Cardiac fibroblast (primary cell): ENCODE results near the gene ATXN7L3.

Experiments
- DNase-seq, 2 donors: peaks; one replicate each; pipeline versions ENCODE4 v3.0.0 to v3.0.0-alpha.2; 2010; ENCODE audit warnings: low read depth in 2 of 2
- H3K4me3 ChIP-seq, 2 donors: replicated peaks in 1 of 2; 1 replicate in 1 of 2; 2 replicates in 1 of 2; pipeline ENCODE4 v1.5.1; 2011; ENCODE audit warnings: low read depth in 2 of 2, low read length in 2 of 2, mild to moderate bottlenecking in 2 of 2, moderate library complexity in 1 of 2
- TF ChIP-seq, protein P1 (sequence below): IDR thresholded peaks from one replicate; pipeline ENCODE4 v1.5.1; 2011; ENCODE audit warnings: low read depth, mild to moderate bottlenecking, low read length, inconsistent platforms

Gene ATXN7L3

DNA sequence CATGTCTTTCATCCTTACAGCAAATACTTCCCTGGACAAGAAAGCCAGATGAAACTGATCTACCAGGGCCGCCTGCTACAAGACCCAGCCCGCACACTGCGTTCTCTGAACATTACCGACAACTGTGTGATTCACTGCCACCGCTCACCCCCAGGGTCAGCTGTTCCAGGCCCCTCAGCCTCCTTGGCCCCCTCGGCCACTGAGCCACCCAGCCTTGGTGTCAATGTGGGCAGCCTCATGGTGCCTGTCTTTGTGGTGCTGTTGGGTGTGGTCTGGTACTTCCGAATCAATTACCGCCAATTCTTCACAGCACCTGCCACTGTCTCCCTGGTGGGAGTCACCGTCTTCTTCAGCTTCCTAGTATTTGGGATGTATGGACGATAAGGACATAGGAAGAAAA lies 9.2 kb downstream of the ATXN7L3 start:
- no peak for DNase-seq
- TF ChIP-seq, protein P1, sequence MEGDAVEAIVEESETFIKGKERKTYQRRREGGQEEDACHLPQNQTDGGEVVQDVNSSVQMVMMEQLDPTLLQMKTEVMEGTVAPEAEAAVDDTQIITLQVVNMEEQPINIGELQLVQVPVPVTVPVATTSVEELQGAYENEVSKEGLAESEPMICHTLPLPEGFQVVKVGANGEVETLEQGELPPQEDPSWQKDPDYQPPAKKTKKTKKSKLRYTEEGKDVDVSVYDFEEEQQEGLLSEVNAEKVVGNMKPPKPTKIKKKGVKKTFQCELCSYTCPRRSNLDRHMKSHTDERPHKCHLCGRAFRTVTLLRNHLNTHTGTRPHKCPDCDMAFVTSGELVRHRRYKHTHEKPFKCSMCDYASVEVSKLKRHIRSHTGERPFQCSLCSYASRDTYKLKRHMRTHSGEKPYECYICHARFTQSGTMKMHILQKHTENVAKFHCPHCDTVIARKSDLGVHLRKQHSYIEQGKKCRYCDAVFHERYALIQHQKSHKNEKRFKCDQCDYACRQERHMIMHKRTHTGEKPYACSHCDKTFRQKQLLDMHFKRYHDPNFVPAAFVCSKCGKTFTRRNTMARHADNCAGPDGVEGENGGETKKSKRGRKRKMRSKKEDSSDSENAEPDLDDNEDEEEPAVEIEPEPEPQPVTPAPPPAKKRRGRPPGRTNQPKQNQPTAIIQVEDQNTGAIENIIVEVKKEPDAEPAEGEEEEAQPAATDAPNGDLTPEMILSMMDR = no peak
- no peak overlapping the region for H3K4me3 ChIP-seq

DNA sequence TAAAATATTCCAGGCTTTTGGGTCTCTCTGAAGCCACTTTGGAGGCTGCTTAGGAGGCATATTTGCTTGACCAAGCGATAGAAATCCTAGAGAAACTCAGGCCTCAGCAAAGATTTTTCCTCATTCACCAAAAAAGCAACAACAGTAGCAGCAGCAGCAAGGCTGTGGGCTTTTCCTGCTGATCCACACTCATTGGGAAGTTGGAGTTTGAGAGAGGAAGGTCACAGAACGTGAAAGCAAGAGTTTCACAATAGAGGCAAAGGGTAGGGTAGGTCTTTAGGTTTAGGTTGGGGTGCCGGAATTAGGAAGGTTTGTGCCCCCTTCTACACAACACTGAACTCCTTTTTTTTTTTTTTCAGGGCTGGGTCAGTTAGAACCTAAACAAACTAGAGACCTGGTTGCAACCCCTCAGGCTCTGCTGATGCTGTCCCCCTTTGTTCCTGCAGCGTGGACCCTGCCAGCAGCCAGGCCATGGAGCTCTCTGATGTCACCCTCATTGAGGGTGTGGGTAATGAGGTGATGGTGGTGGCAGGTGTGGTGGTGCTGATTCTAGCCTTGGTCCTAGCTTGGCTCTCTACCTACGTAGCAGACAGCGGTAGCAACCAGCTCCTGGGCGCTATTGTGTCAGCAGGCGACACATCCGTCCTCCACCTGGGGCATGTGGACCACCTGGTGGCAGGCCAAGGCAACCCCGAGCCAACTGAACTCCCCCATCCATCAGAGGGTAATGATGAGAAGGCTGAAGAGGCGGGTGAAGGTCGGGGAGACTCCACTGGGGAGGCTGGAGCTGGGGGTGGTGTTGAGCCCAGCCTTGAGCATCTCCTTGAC lies 10.9 kb downstream of the ATXN7L3 start:
- no peak overlapping the region for H3K4me3 ChIP-seq
- no peak for DNase-seq
- TF ChIP-seq, protein P1 = no peak

DNA sequence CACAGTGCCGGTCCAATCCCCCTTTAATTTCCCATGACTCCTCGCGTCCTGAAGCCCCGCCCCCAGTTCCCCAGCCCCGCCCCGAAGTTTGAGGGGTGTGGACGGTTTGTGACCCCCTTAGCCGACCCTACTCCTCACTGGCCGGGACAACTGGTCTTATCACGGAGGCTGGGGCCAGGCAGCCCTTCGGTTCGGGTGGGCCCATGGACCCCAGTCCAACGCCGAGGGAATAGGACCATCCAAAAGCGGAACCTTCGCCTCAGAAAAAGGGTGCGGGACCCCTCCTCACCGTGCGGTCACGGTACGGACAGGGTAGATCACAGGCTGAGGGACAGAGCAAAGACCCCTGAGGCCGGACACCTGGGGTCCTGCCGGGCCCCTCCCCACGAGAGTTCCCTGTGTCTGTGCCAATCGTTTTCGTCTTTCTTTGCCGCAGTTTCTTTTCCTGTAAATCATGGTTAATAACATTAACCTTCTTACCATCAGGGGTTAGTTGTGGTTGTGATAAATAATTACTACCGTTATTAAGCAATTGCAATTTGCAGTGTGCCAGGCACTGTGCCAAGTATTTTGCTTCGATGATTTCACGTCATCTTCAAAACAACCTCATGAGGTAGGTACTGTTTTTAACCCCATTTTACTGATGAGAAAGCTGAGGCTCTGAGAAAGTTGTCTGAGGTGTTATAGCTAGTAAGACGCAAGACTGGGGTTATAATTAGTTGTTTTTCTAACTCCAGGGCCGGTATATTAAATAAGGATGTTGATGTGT lies 12.4 kb downstream of the ATXN7L3 start:
- TF ChIP-seq, protein P1 = no peak
- H3K4me3 ChIP-seq = peak overlapping the region; percentile 95 to 100
- DNase-seq = peak; percentile 61 to 65

DNA sequence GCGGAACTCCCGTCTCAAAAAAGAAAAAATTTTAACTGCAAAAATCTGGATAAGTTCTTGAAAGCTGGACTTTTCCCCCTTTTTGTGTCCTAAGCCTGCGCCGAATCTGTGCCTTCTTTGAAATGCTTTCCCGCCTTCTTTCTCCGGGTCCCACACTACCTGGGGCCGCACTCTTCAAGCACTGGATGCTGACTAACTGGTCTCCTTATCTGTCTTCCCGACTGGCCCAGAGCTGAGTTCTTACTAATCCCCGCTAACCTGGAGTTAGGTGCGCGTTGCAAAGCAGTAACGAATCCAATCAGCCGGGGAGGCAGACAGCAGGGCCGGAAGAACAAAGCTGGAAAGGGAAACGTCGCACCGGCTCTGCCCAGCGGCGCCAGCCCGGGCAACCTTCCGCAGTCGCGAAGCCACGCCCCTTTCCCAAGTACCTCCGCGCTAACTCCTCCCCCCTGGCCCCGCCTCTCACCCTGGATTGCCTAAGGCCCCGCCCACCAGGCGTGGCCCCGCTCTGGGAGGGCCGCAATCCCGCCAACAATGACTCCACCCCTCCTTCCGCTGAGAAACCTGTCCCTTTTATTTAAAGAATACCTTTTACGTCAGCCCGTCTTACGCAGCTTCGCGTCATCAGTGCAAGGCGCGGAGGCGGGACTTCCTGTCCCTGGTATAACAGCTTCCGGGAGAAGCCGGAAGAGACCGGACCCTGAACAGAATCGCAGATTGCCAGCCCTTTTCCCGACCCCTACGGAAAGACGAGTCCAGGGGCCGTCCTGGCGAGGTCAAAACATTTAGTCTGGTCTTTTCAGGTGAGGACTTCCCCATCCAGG lies 13.2 kb downstream of the ATXN7L3 start, which contains the start of gene TMUB2:
TMUB2 (plus strand) TSS at position 666 of the 824 bp plus-strand sequence. CDS start 737 bp downstream, outside the sequence.
- DNase-seq = peak; percentile 100
- H3K4me3 ChIP-seq = peak within 1 kb of the TSS; percentile 95 to 100
- TF ChIP-seq, protein P1 = no peak

DNA sequence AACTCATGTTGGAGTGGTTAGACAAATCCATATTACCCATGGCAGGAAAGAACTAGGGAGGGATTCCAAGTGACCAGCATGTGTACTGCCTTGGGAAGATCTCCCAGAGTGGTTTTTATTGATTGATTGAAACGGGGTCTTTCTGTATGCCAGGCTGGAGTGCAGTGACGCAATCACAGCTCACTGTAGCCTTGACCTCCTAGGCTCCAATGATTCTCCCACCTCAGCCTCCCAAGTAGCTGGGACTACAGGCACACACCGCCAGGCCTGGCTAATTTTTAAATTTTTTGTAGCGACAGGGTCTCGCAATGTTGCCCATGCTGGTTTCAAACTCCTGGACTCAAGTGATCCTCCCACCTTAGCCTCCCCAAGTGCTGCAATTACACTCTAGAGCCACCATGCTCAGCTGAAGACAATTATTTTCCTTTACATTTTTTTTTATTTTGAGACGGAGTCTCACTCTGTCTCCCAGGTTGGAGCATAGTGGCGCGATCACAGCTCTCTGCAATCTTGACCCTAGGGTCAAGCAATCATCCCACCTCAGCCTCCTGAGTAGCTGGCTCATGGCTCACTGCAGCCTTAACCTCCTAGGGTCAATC lies 15.4 kb downstream of the ATXN7L3 start:
- H3K4me3 ChIP-seq = no peak overlapping the region
- TF ChIP-seq, protein P1 = no peak
- no peak for DNase-seq

DNA sequence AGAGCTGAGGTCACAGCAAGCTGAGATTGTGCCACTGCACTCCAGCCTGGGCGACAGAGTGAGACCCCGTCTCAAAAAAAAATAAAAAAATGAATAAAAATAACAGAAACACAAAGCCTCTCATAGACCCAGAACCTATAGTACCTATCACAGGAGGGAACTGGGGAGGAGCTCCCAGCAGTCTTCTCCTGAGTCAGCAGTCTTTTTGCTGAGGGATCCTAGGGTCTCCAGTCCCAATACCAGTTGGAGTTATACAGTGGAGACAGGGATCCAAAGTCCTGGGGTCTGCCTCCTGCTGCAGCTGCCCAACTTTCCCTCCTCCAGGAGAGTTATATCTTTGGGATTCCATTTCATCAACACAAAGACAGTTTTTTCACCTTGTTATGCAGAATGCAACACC lies 16.7 kb downstream of the ATXN7L3 start:
- no peak for DNase-seq
- TF ChIP-seq, protein P1 = no peak

More for the DNA sequence above, 16.7 kb downstream of the ATXN7L3 start:
- H3K4me3 ChIP-seq = no peak overlapping the region
